Right ventricle myocardium superior (tissue), 1 donor: Measurements from ENCODE around the gene MIS18BP1. TPM values are rescaled to one million over a fixed set of nuclear protein-coding genes. Genes with fewer than 3 reads are reported as not detected.
"Not testable (repeated sequence)": the region's sequence is repeated elsewhere in the genome, so short reads cannot be mapped to it uniquely, and the experiment has no call there.

Experiments
- ATAC-seq: fragments of 200-7000 bp; cut with Tn5 transposase; one replicate; pipeline ENCODE4 v1.9.1; 2020; ENCODE audit warnings: mild to moderate bottlenecking; ENCODE audit not compliant: poor library complexity
- DNase-seq: peaks from one replicate; pipeline ENCODE4 v3.0.0-alpha.2; 2020
- intact Hi-C: fragments of 100-400 bp; cut with DNase I; formaldehyde crosslinking; loops from one replicate; pipeline ENCODE4 v1.11.2; 2022
- total RNA-seq: library from RNA; stranded (reverse); fragmentation: NEBNext Ultra II Directional; extraction: Animal tissue kit (Norgen Biotek cat#: 25700); gene quantifications from one replicate; pipeline ENCODE4 v1.2.1, GENCODE V29; 2021
- donor health status: DM: no; HTN: yes; CAD: no; lungs with severe emphysema.

The MIS18BP1 gene
- total RNA-seq, 1 donor from 2014 or later, result 6.7 TPM

DNA sequence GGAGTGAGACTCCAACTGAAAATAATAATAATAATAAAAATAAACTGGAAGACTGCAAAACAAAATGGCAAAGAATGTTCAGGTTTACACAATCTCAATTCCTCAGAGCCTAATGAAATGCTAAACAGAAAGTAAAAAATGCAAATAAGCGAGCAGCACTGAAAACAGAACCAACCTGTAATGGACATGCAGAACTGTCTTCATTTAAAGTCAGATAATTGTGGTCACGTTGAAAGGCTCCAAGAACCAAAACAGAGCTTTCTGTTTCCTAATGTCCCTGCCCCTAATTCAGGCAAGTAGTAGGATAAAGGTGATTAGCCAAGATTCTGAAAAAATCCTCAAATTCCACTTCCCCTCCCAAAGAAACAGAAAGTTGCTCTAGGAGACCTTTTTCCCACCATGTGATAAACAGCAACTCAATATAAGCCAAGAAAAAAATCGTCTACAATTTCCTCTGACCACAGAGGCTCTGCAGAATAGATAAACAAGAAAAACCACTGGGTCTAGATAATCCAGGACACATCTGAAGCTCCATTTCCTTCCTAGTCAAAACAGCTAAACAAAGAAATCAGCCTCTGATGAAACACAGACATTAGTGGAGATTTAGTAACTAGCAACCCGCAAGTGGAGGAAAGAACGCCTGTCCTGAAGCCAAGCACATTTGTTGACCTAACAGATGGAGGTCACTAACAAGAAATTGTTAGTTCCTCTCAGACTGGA is 3.0 kb downstream of the MIS18BP1 start:
- intact Hi-C loops, result no loop called here
- ATAC-seq (no peak), DNase-seq (no peak)

- no peak for ATAC-seq
- intact Hi-C loops, result no loop called here
- no peak for DNase-seq
Observed at GRCh38 chr14:45247427-45247826, 5.6 kb downstream of the MIS18BP1 start.

DNA sequence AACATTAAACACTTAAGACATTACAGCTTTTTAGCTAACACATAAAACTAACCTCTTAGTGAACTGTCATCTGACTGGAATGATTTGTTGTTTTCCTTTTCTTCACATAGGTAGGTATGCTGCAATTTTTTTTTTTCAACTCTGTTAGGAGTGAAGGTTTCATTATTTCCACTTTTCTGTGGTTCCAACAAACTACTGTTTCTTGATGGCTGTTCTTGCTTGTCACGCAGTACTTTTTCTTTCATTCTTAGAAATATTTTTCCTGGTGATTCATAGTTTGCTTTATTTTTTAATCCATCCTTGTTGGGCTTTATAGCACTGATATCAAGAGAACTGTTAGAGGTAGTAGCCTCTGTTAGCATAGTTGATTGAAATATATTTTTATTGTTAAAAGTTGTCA is 6.3 kb downstream of the MIS18BP1 start:
- intact Hi-C loops, result no loop called here
- ATAC-seq (no peak), DNase-seq (no peak)

DNA sequence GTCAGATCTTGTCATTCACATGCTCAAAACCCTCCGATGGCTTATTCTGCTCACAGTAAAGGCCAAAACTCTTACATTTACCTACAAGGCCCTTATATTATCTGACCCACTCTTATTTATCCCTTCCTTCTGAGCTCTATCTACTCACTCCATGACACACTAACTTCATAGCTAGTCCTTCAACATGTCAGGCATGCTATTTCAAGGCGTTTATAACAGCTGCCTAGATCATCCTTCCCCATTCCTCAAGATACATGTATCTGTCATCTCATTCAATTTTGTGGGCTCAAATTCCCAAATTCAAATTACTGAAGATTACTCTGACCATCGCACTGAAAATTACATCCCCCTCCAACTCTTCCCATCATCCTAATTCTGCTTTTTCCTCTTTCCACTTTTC is 6.9 kb downstream of the MIS18BP1 start:
- DNase-seq (no peak), ATAC-seq (no peak)
- intact Hi-C loops, result no loop called here

DNA sequence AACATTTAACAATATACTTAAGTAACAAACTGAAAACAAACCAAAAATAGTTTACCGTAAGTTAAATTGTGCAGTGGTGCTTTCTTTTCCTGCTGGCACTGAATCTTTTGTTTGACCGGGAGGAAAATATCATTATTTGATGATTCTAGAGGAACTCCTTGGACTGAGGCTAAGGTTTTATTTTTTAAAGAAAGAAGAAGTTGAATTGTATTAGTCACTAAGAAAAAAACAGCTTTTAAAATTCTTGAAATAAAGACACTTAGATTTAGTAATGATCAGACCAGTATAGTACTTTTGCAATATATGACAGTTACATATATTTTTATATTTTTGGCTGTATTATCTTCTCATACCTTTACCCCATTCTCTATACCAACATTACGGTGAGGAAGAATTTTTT is 10.3 kb downstream of the MIS18BP1 start:
- DNase-seq (no peak), ATAC-seq (no peak)

DNA sequence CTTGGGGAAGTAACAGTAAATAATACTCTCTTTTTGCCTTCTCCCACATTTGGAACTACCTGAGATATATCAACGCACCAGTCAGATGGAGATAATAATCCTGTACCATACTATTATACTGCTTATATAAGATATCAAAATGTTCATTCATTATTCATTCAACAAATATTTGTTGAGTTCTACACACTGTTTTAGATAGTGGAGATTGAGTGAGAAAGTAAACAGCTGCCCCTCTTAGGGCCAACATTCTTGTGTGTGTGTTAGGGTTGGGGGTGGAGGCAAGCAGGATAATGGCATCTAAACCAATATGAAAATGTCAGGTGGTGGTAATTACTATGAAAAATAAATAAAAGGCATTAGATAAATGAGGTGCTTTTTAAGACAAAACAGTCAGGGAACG is 14.0 kb downstream of the MIS18BP1 start:
- ATAC-seq (no peak), DNase-seq (no peak)
- intact Hi-C loops, result no loop called here

More for the DNA sequence above, 10.3 kb downstream of the MIS18BP1 start:
- intact Hi-C loops, result no loop called here

- no peak for ATAC-seq
- intact Hi-C loops, result no loop called here
- no peak for DNase-seq
Observed at GRCh38 chr14:45227566-45227965, 25.4 kb downstream of the MIS18BP1 start.

DNA sequence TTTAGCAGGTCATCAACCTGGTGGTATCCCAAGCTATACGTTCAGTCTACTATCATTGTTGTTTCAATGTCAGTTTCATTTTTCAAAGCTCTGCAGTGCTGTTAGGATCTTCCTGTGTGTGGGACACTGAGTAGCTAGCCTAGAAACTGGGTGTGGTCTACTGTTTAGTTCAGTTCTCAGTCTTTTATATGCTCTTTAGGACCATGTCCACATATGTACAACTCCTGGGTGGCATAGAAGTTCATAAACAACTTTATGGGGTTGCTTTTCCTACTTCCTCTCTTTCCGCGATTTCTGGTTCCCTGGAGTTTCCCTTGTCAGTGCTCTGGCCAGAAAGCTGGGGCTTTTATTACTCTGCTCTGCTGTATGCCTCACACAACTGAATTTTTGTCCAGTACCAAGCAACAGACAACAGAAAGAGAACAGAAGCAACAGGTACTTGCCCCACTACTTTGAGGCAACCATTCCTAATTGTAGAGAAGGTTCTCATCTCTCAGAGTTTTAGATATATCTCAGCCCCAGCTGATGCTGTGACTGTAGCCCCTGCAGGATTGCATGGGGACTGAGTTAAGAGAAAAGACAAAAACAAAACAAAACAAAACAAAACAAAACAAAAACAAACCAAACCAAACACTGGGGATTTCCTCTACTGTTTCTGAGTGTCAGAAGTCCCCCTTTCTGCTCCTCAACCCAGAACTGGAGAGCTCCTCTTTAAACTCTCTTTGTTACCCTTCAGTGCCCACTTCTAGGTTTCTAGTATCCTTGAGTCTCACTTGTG is 30.3 kb downstream of the MIS18BP1 start:
- intact Hi-C loops, result no loop called here
- no peak for ATAC-seq
- DNase-seq, result no peak

GRCh38 chr14:45214341-45214740 is 38.7 kb downstream of the MIS18BP1 start:
- intact Hi-C loops, DNase-seq, ATAC-seq: not testable (repeated sequence)

- intact Hi-C loops, ATAC-seq, DNase-seq: not testable (repeated sequence)
Observed at GRCh38 chr14:45213716-45214115, 39.3 kb downstream of the MIS18BP1 start.

DNA sequence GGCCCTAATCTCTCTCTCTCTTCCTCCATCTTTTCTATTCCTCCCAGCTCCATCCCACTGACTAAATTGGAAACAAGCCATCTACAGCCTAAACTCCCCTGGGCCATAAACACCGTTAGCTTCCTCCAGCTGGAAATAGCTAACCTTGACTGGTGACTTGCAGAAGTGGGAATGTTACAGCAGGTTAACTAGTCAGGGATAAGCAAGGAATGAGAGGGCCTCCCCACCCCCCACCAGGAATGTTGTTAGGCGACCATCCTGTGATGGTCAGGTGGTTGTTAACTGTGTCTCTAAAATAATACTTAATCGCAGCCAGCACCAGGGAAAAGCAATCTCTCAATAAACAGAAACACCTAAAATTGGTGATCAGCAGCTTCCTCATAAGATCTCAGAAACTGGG is 40.8 kb downstream of the MIS18BP1 start:
- ATAC-seq, result no peak
- intact Hi-C loops, result no loop called here
- DNase-seq, result no peak

- intact Hi-C loops, result no loop called here
- no peak for ATAC-seq
- no peak for DNase-seq
Observed at GRCh38 chr14:45211295-45211694, 41.7 kb downstream of the MIS18BP1 start.

GRCh38 chr14:45210159-45210558 is 42.8 kb downstream of the MIS18BP1 start:
- intact Hi-C loops, result no loop called here

DNA sequence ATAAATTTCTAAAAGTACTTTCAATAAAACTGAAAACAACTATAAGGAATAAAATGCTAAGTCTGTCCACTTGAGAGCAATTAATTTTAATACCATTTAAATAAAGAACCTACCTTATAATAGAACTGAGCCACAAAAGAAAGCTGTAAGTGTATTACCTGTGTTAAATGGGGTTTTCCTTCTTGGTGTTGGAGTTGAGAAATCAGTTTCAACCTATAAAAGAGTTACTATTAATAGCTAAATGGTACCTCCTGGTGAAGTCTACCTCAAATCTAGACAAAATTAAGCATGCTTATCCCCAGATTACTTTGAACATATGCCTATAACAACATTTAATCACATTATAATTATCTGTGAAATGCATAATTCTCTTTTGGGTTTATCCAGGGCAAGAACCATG is 48.8 kb downstream of the MIS18BP1 start:
- DNase-seq (no peak), ATAC-seq (no peak)
- intact Hi-C loops, result no loop called here

More at GRCh38 chr14:45210159-45210558, 42.8 kb downstream of the MIS18BP1 start:
- DNase-seq (no peak), ATAC-seq (no peak)

GRCh38 chr14:45201905-45202304 is 51.1 kb downstream of the MIS18BP1 start:
- ATAC-seq (no peak), DNase-seq (no peak)
- intact Hi-C loops, result no loop called here

GRCh38 chr14:45199230-45199629 is 53.8 kb downstream of the MIS18BP1 start:
- ATAC-seq (no peak), DNase-seq (no peak)
- intact Hi-C loops, result no loop called here

DNA sequence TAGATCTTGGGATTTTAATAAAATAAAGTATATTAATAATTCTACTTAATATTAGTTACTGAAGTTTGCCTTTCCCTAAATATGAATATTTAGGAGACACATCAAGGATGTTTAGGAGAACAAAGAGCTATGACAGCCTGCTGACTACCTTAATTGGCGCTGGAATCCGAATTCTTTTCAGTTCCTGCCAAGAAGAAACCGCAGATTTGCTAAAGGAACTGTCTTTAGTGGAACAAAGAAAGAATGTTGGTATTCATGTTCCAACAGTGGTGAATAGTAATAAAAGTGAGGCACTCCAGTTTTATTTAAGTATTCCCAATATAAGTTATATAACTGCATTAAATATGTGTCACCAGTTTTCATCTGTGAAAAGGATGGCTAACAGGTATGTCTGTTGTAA is 54.5 kb downstream of the MIS18BP1 start:
- ATAC-seq, result no peak
- no peak for DNase-seq
- intact Hi-C loops, result no loop called here

DNA sequence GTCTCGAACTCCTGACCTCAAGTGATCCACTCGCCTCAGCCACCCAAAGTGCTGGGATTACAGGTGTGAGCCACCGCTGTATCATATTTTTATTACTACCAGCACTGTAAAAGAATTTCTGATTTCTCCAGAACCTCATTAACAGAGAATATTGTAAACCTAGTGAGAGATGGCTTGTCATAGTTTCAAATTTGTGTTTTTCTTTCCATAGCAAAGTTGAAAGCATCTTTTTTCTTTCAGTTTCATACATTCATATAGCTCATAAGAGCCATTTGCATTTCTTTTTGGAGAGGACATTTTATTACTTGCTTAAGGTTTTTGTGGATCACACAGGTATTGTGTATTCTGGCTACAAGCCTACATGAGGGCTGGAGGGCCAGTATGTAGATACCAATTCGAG is 58.0 kb downstream of the MIS18BP1 start:
- no peak for DNase-seq
- ATAC-seq, result no peak
- intact Hi-C loops, result no loop called here

DNA sequence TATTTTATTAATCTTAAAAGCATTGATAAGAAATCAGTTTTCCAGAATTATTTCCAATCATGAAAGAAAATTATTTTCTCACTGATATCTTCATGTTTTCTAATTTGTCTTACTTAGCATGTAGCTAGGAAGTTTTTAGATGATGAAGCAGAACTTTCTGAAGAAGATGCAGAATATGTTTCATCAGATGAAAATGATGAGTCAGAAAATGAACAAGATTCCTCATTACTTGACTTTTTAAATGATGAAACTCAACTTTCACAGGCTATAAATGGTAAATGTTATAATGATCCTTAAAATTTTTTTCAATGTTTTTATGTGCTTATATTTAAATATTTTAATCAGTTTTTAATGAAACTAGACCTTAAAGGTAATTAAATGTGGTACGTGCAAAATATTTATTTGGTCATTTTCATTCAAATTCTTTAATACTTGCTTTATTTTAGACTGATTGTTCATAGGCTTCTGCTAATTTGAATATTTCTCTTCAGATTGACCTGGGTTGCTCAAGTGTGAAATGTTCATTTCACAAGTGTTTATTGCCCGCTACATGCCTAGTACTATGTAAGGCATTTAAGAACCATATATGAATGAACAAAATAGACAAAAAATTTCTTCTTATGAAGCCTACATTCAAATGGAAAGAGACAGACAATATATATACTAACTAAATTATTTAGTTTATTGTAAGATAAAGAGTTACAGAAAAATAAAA is 67.7 kb downstream of the MIS18BP1 start:
- no peak for ATAC-seq
- intact Hi-C loops, result no loop called here
- no peak for DNase-seq

DNA sequence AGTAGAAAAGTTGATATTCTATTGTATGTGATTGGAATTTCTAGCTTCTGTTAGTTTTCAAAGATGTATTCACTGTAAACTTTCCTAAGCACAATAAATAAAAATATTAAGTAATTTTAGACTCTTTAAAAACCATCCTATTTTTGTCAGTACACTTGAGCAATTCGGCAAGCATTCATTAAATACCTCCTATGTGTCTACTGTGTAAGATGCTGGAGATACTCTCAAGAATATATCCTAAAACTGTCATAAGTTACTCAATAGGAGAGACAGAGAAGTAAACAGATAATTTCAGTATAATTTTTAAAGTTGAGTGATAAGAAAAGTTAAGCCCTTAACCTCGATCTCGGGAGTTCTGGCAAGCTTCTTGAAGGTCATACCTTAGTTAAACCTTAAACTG is 71.2 kb downstream of the MIS18BP1 start:
- ATAC-seq (no peak), DNase-seq (no peak)
- intact Hi-C loops, result no loop called here
